DND-41 (cell line): ENCODE data around the gene IDI1.
A peak's percentile ranks its signal among the peaks of the same experiment; 100 is the strongest.

ENCODE experiments used
- ATAC-seq: fragments of 200-7000 bp; cut with Tn5 transposase; 3 replicates; pipeline ENCODE4 v1.9.1; 2021; ENCODE audit warnings: low read depth; ENCODE audit not compliant: insufficient read depth
- DNase-seq: peaks from one replicate; pipeline ENCODE4 v3.0.0-alpha.2; 2020
- H2AFZ ChIP-seq: 2 replicates; pipeline ENCODE4 v1.6.0; 2012; ENCODE audit warnings: low read depth, low read length
- H3K27ac ChIP-seq: 2 replicates; pipeline ENCODE4 v1.5.1; 2012; ENCODE audit warnings: low read length, inconsistent platforms
- H3K27me3 ChIP-seq: fragments of 200-600 bp; sonication (generic); 2 replicates; pipeline ENCODE4 v1.6.0; 2012; ENCODE audit warnings: low read length, mild to moderate bottlenecking, inconsistent platforms; ENCODE audit not compliant: insufficient read depth, poor library complexity
- H3K36me3 ChIP-seq: 2 replicates; pipeline ENCODE4 v1.5.1; 2012; ENCODE audit warnings: low read length, inconsistent platforms; ENCODE audit not compliant: insufficient read depth
- H3K4me1 ChIP-seq: 2 replicates; pipeline ENCODE4 v1.5.1; 2012; ENCODE audit warnings: mild to moderate bottlenecking, low read length; ENCODE audit not compliant: insufficient read depth
- H3K4me2 ChIP-seq: 2 replicates; pipeline ENCODE4 v1.6.0; 2012; ENCODE audit warnings: mild to moderate bottlenecking, moderate library complexity, low read length, inconsistent platforms; ENCODE audit not compliant: insufficient read depth
- H3K4me3 ChIP-seq, 2 experiments: fragments of 200-600 bp in 1 of 2; shearing (Covaris generic) in 1 of 2; 2 replicates each; pipeline ENCODE4 v1.5.1; 2012 to 2016; ENCODE audit warnings: inconsistent platforms in 2 of 2, low read length in 2 of 2, mild to moderate bottlenecking in 2 of 2, low read depth in 1 of 2, moderate library complexity in 1 of 2
- H3K79me2 ChIP-seq: 2 replicates; pipeline ENCODE4 v1.6.0; 2012; ENCODE audit warnings: low read length, inconsistent platforms; ENCODE audit not compliant: insufficient read depth
- H3K9ac ChIP-seq: 2 replicates; pipeline ENCODE4 v1.6.0; 2012; ENCODE audit warnings: low read depth, mild to moderate bottlenecking, inconsistent platforms, low read length, moderate library complexity
- H3K9me3 ChIP-seq: 2 replicates; pipeline ENCODE4 v1.5.1; 2012; ENCODE audit warnings: low read length, moderate library complexity, mild to moderate bottlenecking, inconsistent platforms; ENCODE audit not compliant: insufficient read depth, severe bottlenecking
- H4K20me1 ChIP-seq: 2 replicates; pipeline ENCODE4 v1.6.0; 2012; ENCODE audit warnings: low read length; ENCODE audit not compliant: insufficient read depth
- EZH2 ChIP-seq: IDR thresholded peaks from 3 replicates; pipeline ENCODE4 v1.6.1; 2012; ENCODE audit warnings: borderline replicate concordance, low read depth, mild to moderate bottlenecking, moderate library complexity, low read length, inconsistent platforms; ENCODE audit not compliant: severe bottlenecking
- TF ChIP-seq, protein P1 (sequence below): IDR thresholded peaks from 2 replicates; pipeline ENCODE4 v1.5.1; 2012; ENCODE audit warnings: borderline replicate concordance, low read length, moderate library complexity, mild to moderate bottlenecking; ENCODE audit not compliant: poor library complexity, severe bottlenecking; ENCODE audit errors: extremely low read depth

The IDI1 gene

DNA sequence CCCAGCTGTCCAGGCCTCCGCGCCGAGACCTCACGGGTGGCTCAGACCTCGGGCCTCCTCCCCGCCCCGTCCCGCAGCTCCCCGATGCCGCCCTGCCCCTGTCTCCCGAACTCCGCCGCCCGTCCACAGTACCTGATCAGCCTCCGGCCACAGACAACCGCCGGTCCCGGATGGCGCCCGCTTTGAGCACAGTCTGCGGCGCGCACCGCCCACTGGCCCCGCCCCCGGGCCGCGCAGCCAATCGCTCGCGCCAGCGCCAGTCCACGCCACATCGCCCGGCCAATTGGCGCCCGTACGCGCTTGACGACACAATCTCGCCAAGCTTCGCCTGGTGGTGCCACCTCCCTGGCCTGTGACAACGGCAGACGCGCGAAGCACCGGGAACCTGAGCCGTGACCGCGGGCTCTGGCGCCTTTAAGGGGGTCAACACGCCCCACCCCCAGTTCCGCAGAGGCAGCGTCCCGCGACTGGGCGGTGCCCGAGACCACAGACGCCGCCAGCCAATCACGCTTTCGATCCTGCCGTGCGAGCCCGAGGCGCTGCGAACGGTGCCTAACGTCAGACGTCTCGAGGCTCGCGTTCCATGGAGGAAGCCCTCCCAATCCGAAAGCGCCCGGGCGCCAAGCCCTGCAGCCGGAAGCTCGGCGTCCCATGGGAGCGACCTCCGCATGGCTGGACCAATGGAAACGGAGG, at the start of gene IDI1:
Gene IDI1 (minus strand): TSS at position 388 of the 693 bp plus-strand sequence. CDS start 116 bp downstream, at position 272.
- H4K20me1 ChIP-seq = peaks cover 51% of the 10 kb centered on the region

DNA sequence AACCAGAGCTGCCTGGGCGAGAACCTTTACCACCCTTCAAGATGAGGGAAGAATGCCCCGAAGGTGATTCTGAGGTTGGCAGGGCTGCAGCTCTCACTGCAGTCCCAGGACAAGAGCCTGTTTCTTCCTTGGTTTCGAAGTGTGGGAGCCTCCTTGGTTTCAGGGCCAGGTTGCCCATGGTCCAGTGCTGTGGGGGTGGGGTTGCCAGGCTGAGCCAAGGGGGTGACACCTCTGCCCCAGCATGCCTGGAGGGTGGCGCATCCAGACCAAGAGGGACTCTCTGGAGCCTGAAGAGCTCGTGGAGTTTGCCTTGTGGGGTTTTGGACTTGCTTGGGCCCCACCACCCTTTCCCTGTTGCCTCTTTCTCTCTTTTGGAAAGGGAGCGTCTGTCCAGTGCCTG, 48.5 kb upstream of the IDI1 start:
- Histone ChIP-seq H3K4me1 (no peaks in the 10 kb centered on the region), H3K4me2 (no peak overlapping the region), H3K9ac (no peak overlapping the region), H3K9me3 (no peaks in the 10 kb centered on the region), H3K79me2 (no peaks in the 10 kb centered on the region), H3K27me3 (no peaks in the 10 kb centered on the region), H3K27ac (no peak overlapping the region), H4K20me1 (peaks cover 3% of the 10 kb centered on the region), H3K36me3 (peaks cover 78% of the 10 kb centered on the region), H3K4me3 (no peak overlapping the region), H2AFZ (no peak overlapping the region)
- ATAC-seq (no peak), DNase-seq (no peak)
- TF ChIP-seq, protein P1, sequence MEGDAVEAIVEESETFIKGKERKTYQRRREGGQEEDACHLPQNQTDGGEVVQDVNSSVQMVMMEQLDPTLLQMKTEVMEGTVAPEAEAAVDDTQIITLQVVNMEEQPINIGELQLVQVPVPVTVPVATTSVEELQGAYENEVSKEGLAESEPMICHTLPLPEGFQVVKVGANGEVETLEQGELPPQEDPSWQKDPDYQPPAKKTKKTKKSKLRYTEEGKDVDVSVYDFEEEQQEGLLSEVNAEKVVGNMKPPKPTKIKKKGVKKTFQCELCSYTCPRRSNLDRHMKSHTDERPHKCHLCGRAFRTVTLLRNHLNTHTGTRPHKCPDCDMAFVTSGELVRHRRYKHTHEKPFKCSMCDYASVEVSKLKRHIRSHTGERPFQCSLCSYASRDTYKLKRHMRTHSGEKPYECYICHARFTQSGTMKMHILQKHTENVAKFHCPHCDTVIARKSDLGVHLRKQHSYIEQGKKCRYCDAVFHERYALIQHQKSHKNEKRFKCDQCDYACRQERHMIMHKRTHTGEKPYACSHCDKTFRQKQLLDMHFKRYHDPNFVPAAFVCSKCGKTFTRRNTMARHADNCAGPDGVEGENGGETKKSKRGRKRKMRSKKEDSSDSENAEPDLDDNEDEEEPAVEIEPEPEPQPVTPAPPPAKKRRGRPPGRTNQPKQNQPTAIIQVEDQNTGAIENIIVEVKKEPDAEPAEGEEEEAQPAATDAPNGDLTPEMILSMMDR = no peak
- TF ChIP-seq EZH2 = no peak

More for the DNA sequence above, at the start of gene IDI1:
- Histone ChIP-seq H3K9me3 (no peaks in the 10 kb centered on the region), H3K27me3 (no peaks in the 10 kb centered on the region), H3K4me3 (peak within 1 kb of the TSS; percentile 80 to 83), H3K36me3 (peaks cover 68% of the 10 kb centered on the region), H3K9ac (peak within 1 kb of the TSS; percentile 79), H3K27ac (peak within 1 kb of the TSS; percentile 86), H3K79me2 (peaks cover 82% of the 10 kb centered on the region), H3K4me1 (peaks cover 70% of the 10 kb centered on the region), H2AFZ (peak within 1 kb of the TSS; percentile 67), H3K4me2 (peak within 1 kb of the TSS; percentile 95)
- DNase-seq = peak; percentile 99
- no peak for TF ChIP-seq EZH2
- TF ChIP-seq, protein P1 = no peak
- ATAC-seq = peak; percentile 84

DNA sequence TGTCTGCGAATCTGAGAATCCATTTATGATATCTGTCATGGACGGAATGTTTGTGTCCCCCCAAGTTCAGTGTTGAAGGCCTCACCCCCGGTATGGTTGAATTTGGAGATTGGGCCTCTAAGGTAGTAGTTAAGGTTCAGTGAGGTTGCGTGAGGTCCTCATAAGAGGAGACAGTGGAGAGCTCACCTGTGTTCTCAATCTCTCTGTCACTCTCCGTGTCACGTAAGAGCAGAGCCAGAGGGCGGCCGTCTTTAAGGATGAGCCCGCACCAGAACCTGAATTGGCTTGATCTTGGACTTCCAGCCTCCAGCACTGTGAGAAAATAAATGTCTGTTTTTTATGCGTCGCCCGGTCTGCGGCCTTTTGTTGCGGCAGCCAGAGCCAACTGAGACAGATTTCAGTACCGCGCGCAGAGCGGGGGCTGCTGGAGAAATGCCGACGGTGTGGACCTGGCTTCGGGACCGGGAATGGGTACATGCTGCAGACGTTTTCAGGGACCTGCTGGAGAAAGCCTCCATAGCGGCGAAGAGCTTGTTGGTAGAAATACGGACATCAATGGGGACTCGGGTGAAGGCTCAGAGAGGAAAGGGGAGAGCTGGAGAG, 47.5 kb upstream of the IDI1 start:
- Histone ChIP-seq H3K4me1 (no peaks in the 10 kb centered on the region), H3K4me3 (no peak overlapping the region), H3K79me2 (peaks cover 2% of the 10 kb centered on the region; the same call in 1 of the 2 replicates), H3K27me3 (no peaks in the 10 kb centered on the region), H3K36me3 (peaks cover 73% of the 10 kb centered on the region), H3K27ac (no peak overlapping the region), H3K9ac (no peak overlapping the region), H4K20me1 (peaks cover 3% of the 10 kb centered on the region), H3K9me3 (no peaks in the 10 kb centered on the region), H2AFZ (no peak overlapping the region), H3K4me2 (no peak overlapping the region)
- ATAC-seq (no peak), DNase-seq (no peak)
- no peak for TF ChIP-seq EZH2
- TF ChIP-seq, protein P1 = no peak
